ENCODE data around the gene HPS5. TPM values are rescaled to one million over a fixed set of nuclear protein-coding genes. Genes with fewer than 3 reads are reported as not detected.

HPS5 gene
- total RNA-seq, 1 donor from 2014 or later, result 35.2 TPM

- H3K4me1 Mint-ChIP-seq (ENCODE audit: low read depth), result peaks cover 32% of the 10 kb centered on the region
- no peak overlapping the region for H3K27ac Mint-ChIP-seq (ENCODE audit: unreplicated experiment)
Observed at GRCh38 chr11:18366286-18366685, 44.3 kb upstream of the HPS5 start.

GRCh38 chr11:18365741-18366140, 43.8 kb upstream of the HPS5 start:
- peaks cover 2% of the 10 kb centered on the region for H3K9me3 Mint-ChIP-seq (ENCODE audit: low read depth)
- peaks cover 26% of the 10 kb centered on the region for H3K36me3 Mint-ChIP-seq (ENCODE audit: low read depth)
- no peak overlapping the region for H3K4me3 Mint-ChIP-seq (ENCODE audit: unreplicated experiment)
- H3K27ac Mint-ChIP-seq (ENCODE audit: unreplicated experiment), result no peak overlapping the region
- TF ChIP-seq CTCF (IDR thresholded peaks at IDR 0.05), result no peak
- H3K4me1 Mint-ChIP-seq (ENCODE audit: low read depth), result peaks cover 32% of the 10 kb centered on the region
- no peak for DNase-seq (ENCODE audit: low spot score)
- no peaks in the 10 kb centered on the region for H3K27me3 Mint-ChIP-seq (ENCODE audit: low read depth)

More at GRCh38 chr11:18366286-18366685, 44.3 kb upstream of the HPS5 start:
- Mint-ChIP-seq H3K27me3 (ENCODE audit: low read depth) (no peaks in the 10 kb centered on the region), H3K9me3 (ENCODE audit: low read depth) (peaks cover 2% of the 10 kb centered on the region), H3K36me3 (ENCODE audit: low read depth) (peaks cover 24% of the 10 kb centered on the region), H3K4me3 (ENCODE audit: unreplicated experiment) (no peak overlapping the region)
- TF ChIP-seq CTCF (IDR thresholded peaks at IDR 0.05), result no peak
- no peak for DNase-seq (ENCODE audit: low spot score)

GRCh38 chr11:18364495-18365073, 42.6 kb upstream of the HPS5 start:
- H3K27me3 Mint-ChIP-seq (ENCODE audit: low read depth), result no peaks in the 10 kb centered on the region
- H3K4me1 Mint-ChIP-seq (ENCODE audit: low read depth), result peaks cover 31% of the 10 kb centered on the region
- H3K4me3 Mint-ChIP-seq (ENCODE audit: unreplicated experiment), result no peak overlapping the region
- no peak for DNase-seq (ENCODE audit: low spot score)
- peaks cover 2% of the 10 kb centered on the region for H3K9me3 Mint-ChIP-seq (ENCODE audit: low read depth)
- no peak overlapping the region for H3K27ac Mint-ChIP-seq (ENCODE audit: unreplicated experiment)
- TF ChIP-seq CTCF (IDR thresholded peaks at IDR 0.05), result no peak
- peaks cover 26% of the 10 kb centered on the region for H3K36me3 Mint-ChIP-seq (ENCODE audit: low read depth)

GRCh38 chr11:18361154-18361553, 39.2 kb upstream of the HPS5 start:
- no peaks in the 10 kb centered on the region for H3K9me3 Mint-ChIP-seq (ENCODE audit: low read depth)
- DNase-seq (ENCODE audit: low spot score), result no peak
- H3K4me3 Mint-ChIP-seq (ENCODE audit: unreplicated experiment), result no peak overlapping the region
- peaks cover 3% of the 10 kb centered on the region for H3K4me1 Mint-ChIP-seq (ENCODE audit: low read depth)
- H3K27me3 Mint-ChIP-seq (ENCODE audit: low read depth), result no peaks in the 10 kb centered on the region
- H3K27ac Mint-ChIP-seq (ENCODE audit: unreplicated experiment), result no peak overlapping the region
- TF ChIP-seq CTCF (IDR thresholded peaks at IDR 0.05), result no peak
- H3K36me3 Mint-ChIP-seq (ENCODE audit: low read depth), result peaks cover 32% of the 10 kb centered on the region

- TF ChIP-seq CTCF (IDR thresholded peaks at IDR 0.05), result no peak
- Mint-ChIP-seq H3K27me3 (ENCODE audit: low read depth) (no peaks in the 10 kb centered on the region), H3K4me1 (ENCODE audit: low read depth) (no peaks in the 10 kb centered on the region), H3K9me3 (ENCODE audit: low read depth) (no peaks in the 10 kb centered on the region), H3K4me3 (ENCODE audit: unreplicated experiment) (no peak overlapping the region), H3K27ac (ENCODE audit: unreplicated experiment) (no peak overlapping the region), H3K36me3 (ENCODE audit: low read depth) (peaks cover 30% of the 10 kb centered on the region)
- no peak for DNase-seq (ENCODE audit: low spot score)
Observed at GRCh38 chr11:18358646-18359045, 36.7 kb upstream of the HPS5 start.

All from chondrocyte (in vitro differentiated cells).